Myocyte (in vitro differentiated cells): ENCODE data around the gene LMF1. TPM values are rescaled to one million over a fixed set of nuclear protein-coding genes. Genes with fewer than 3 reads are reported as not detected.

Experiments used
- DNase-seq: peaks from one replicate; pipeline ENCODE4 v3.0.0-alpha.2; 2012; ENCODE audit warnings: low read depth
- polyA plus RNA-seq: library from polyadenylated mRNA; unstranded; fragments of >200 nt; gene quantifications from one replicate; pipeline ENCODE4 v1.2.1, GENCODE V29; 2012; ENCODE audit warnings: missing spikeins
- total RNA-seq: library from RNA; depleted of rRNA; stranded (reverse); fragments of >200 nt; gene quantifications from 2 replicates; pipeline ENCODE4 v1.2.3, GENCODE V29; 2014

The LMF1 gene
- total RNA-seq: 67.9 and 74.3 TPM in 2 replicates
- 39.2 TPM for polyA plus RNA-seq

- peak; percentile 88 for DNase-seq
Measured at GRCh38 chr16:970766-971581, at the start of gene LMF1. Gene LMF1 (minus strand): TSS chr16:970984. CDS start chr16:970980, 4 bp downstream.

GRCh38 chr16:1020091-1020399 lies 49.3 kb upstream of the LMF1 start:
- DNase-seq: no peak

GRCh38 chr16:1019231-1020090 lies 48.7 kb upstream of the LMF1 start:
- DNase-seq: peak; percentile 91

- no peak for DNase-seq
Measured at GRCh38 chr16:1018447-1019198, 47.8 kb upstream of the LMF1 start.

GRCh38 chr16:1014771-1015495 lies 44.1 kb upstream of the LMF1 start:
- no peak for DNase-seq

- DNase-seq: no peak
Measured at GRCh38 chr16:1014221-1014620, 43.4 kb upstream of the LMF1 start.

GRCh38 chr16:1013593-1013900 lies 42.8 kb upstream of the LMF1 start:
- DNase-seq: no peak

GRCh38 chr16:1012722-1013592 lies 42.2 kb upstream of the LMF1 start:
- DNase-seq: no peak

- DNase-seq: no peak
Measured at GRCh38 chr16:1012135-1012534, 41.4 kb upstream of the LMF1 start.

- DNase-seq: no peak
Measured at GRCh38 chr16:1011316-1012082, 40.7 kb upstream of the LMF1 start.

- no peak for DNase-seq
Measured at GRCh38 chr16:1010815-1011214, 40.0 kb upstream of the LMF1 start.

- DNase-seq: no peak
Measured at GRCh38 chr16:1010251-1010650, 39.5 kb upstream of the LMF1 start.

- no peak for DNase-seq
Measured at GRCh38 chr16:1009358-1010150, 38.8 kb upstream of the LMF1 start.

GRCh38 chr16:1008085-1008484 lies 37.3 kb upstream of the LMF1 start:
- DNase-seq: no peak

- DNase-seq: peak; percentile 45
Measured at GRCh38 chr16:1007284-1007850, 36.6 kb upstream of the LMF1 start.

- no peak for DNase-seq
Measured at GRCh38 chr16:1006781-1007180, 36.0 kb upstream of the LMF1 start.

- no peak for DNase-seq
Measured at GRCh38 chr16:1005286-1005685, 34.5 kb upstream of the LMF1 start.
